MG63 (cell line): ENCODE results near the gene UBTD2. TPM values are rescaled to one million over a fixed set of nuclear protein-coding genes. Genes with fewer than 3 reads are reported as not detected.
"Not testable (repeated sequence)": the region's sequence is repeated elsewhere in the genome, so short reads cannot be mapped to it uniquely, and the experiment has no call there.

Experiments
- DNase-seq: peaks from one replicate; pipeline ENCODE4 v3.0.0-alpha.2; 2020
- H3K27me3 ChIP-seq: fragments of 250-450 bp; sonication (Bioruptor Pico); 2 replicates; pipeline ENCODE4 v1.5.1; 2020; ENCODE audit warnings: mild to moderate bottlenecking, moderate library complexity
- H3K36me3 ChIP-seq: fragments of 250-450 bp; sonication (Bioruptor Pico); 2 replicates; pipeline ENCODE4 v1.5.1; 2020; ENCODE audit warnings: mild to moderate bottlenecking, moderate library complexity
- H3K4me3 ChIP-seq: fragments of 250-450 bp; sonication (Bioruptor Pico); 2 replicates; pipeline ENCODE4 v1.5.1; 2020; ENCODE audit warnings: mild to moderate bottlenecking, moderate library complexity
- H3K9me3 ChIP-seq: fragments of 250-450 bp; sonication (Bioruptor Pico); 2 replicates; pipeline ENCODE4 v1.5.1; 2020; ENCODE audit warnings: mild to moderate bottlenecking, moderate library complexity
- total RNA-seq: library from RNA; depleted of rRNA; stranded (reverse); fragments of >200 nt; shearing (Covaris generic); gene quantifications from 2 replicates; pipeline ENCODE4 v1.2.3, GENCODE V29; 2014; ENCODE audit warnings: low replicate concordance; rRNA removed

The UBTD2 gene, protein sequence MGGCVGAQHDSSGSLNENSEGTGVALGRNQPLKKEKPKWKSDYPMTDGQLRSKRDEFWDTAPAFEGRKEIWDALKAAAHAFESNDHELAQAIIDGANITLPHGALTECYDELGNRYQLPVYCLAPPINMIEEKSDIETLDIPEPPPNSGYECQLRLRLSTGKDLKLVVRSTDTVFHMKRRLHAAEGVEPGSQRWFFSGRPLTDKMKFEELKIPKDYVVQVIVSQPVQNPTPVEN
- total RNA-seq = 28.8 and 43.0 TPM in 2 replicates

DNA sequence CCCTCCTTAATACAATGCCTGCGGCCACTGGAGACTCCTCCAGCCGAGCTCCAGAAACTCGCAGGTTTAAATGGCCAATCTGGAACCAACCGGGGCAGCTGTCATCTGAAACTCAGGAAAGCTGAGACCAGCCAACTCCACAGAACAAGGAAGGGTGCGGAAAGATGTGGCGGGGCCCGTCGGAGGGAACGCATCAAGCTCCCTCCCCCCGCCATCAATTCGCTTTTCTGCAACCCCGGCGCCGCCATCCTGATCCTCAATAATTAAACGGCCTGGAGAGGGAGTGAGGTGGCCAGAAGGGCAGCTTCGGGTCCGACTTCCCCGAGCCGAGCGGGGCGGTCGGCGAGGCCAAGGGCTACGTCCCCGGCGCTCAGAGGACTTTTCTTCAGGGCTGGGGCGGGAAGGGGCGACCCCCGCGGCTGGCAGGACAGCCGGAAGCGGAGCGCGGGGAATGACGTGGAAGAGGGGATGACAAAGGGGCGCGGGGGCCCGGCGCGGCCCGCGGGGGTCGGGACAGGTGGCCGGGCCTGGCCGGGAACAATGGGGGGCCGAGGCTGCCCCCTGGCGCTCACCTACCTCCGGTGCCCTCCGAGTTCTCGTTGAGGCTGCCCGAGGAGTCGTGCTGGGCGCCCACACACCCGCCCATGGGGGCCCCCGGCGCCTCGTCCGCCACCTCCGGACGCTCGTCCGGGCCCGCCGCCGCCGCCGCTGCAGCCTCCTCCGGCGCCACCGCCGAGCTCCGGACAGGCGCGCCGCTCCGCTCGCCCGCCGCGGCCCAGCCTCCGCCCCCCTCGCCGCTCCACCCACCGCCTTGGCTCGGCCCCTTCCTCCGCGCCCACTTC lies at the start of gene UBTD2:
Gene UBTD2, minus strand, starts transcription at position 745 of the 842 bp plus-strand sequence. Its CDS starts 99 bp downstream, at position 646.
- H3K36me3 ChIP-seq = no peaks in the 10 kb centered on the region; the same call in 1 of the 2 replicates
- H3K27me3 ChIP-seq = no peaks in the 10 kb centered on the region
- H3K4me3 ChIP-seq = peak within 1 kb of the TSS; percentile 79
- DNase-seq = peak; percentile 92
- H3K9me3 ChIP-seq = no peaks in the 10 kb centered on the region

DNA sequence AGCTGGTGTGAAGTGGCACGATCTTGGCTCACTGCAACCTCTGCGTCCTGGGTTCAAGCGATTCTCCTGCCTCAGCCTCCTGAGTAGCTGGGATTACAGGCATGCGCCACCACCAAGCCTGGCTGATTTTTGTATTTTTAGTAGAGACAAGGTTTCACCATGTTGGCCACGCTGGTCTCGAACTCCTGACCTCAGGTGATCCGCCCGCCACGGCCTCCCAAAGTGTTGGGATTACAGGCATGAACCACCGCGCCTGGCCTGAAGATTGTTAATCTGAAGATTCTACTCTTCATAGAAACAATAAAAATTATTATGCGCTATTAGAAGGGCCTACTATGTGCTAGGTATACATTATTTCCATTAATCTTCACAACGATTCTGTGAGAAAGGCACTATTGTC lies 43.3 kb upstream of the UBTD2 start:
- not testable (repeated sequence) for H3K27me3 ChIP-seq, DNase-seq, H3K36me3 ChIP-seq, H3K4me3 ChIP-seq, H3K9me3 ChIP-seq

DNA sequence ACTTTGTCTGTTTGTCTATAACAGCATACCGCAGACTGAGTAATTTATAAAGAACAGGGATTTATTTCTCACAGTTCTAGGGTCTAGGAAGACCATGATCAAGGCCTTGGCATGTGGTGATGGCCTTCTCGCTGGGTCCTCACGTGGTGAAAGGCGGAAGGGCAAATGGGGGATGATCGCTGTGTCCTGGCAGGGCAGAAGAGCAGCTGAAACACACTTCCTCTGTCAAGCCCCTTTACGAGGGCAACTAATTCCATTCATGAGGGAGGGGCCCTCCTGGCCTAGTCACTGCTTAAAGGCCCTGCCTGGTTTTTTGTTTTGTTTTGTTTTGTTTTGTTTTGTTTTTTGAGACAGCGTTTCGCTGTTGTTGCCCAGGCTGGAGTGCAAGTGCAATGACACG lies 41.9 kb upstream of the UBTD2 start:
- Histone ChIP-seq H3K4me3 (no peak overlapping the region), H3K9me3 (no peaks in the 10 kb centered on the region), H3K36me3 (no peaks in the 10 kb centered on the region), H3K27me3 (no peaks in the 10 kb centered on the region)
- DNase-seq = no peak

DNA sequence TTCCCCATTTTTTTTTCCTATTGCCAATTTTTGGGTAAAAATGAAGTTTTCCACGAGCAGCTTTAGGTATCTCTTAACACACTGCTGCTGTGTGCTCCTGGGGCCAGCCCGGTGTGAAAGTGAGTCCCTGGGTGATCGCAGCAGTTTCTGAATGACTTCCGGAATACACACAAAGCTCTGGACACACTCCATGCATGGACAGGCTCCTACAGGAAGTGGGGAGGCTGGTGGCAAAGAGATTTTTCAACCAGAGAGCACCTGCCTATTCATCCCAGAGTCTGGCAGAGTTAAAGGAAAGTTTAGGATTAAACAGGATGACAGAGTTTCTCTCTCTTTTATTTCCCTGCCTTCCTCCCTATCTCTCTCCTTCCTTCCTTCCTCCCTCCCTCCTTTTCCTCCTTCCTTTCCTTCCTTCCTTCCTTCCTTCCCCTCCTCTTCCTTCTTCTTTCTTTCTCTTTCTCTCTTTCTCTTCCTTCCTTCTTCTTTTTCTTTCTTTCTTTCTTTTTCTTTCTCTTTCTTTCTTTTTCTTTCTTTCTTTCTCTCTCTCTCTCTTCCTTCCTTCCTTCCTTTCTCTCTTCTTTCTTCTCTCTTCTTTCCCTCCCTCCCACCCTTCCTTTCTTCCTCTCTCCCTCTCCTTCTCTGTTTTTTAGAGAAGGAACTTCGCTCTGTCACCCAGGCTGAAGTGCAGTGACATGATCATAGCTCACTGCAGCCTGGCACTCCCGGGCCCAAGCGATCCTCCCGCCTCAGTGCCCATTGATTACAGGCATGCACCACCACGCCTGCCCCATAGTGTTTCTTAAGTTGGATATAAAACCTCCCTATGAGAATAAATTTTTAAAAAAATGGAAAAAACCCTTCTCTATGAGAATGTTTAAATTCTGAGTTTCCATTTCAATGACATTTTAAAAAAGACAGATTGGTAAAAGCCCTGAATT lies 38.7 kb upstream of the UBTD2 start:
- no peak for DNase-seq
- H3K4me3 ChIP-seq = no peak overlapping the region

DNA sequence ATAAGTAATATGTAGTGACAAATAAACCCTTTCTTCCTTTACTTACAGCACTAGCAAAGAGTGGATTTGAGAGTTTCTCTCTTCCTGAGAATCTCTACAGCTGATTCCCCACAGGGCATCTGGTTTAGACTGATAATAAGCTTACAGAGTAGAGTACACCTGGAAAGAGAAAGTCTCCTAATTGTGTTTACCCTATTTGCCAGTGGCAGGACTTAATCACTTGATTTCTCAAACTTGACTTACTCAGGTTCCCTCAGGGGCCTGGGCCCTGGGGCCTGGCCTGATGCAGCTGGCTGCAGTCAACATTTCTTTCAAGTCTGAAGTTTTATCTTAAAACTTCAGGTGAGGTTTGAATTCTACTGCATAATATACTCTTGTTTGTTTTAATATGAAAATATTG lies 38.0 kb upstream of the UBTD2 start:
- Histone ChIP-seq H3K27me3 (no peaks in the 10 kb centered on the region), H3K4me3 (no peak overlapping the region), H3K9me3 (no peaks in the 10 kb centered on the region), H3K36me3 (no peaks in the 10 kb centered on the region)
- DNase-seq = no peak

More for the DNA sequence above, 38.7 kb upstream of the UBTD2 start:
- Histone ChIP-seq H3K27me3 (no peaks in the 10 kb centered on the region), H3K36me3 (no peaks in the 10 kb centered on the region), H3K9me3 (no peaks in the 10 kb centered on the region)

DNA sequence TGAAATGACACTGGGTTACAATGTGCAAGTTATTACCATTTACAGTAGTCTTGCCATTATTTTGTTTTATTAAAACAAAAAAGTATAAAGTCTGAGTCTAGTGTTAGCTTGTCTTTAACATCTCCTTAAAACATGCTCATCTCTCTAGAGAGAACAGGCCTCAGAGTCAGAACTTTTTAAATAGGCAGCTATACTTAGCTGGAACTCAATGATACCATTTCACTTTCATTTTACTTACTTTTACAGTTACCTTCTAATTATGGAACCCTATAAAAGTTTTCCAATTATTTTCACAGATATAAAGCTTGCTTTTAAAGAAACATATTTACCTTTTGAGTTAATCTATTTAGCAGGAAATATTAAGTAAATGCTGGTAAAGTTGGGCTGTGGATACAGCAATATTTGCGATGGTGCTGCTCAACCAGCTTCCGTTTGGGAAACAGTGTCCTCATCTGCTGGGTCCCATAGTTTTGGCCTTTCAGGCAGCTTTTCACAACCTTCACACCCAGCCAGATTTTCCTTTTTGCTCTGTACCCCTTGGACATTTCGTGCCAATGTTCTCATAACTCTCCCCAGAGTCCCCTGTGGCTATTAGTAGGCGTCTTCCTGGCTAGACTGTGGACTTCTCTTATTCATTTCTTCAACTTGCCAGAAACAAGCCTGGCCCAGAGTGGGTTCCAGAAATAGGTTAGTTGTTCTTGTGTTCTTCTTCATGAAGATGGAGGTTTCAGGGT lies 36.3 kb upstream of the UBTD2 start:
- Histone ChIP-seq H3K36me3 (no peaks in the 10 kb centered on the region), H3K27me3 (no peaks in the 10 kb centered on the region), H3K4me3 (no peak overlapping the region), H3K9me3 (no peaks in the 10 kb centered on the region)
- DNase-seq = peak; percentile 64

DNA sequence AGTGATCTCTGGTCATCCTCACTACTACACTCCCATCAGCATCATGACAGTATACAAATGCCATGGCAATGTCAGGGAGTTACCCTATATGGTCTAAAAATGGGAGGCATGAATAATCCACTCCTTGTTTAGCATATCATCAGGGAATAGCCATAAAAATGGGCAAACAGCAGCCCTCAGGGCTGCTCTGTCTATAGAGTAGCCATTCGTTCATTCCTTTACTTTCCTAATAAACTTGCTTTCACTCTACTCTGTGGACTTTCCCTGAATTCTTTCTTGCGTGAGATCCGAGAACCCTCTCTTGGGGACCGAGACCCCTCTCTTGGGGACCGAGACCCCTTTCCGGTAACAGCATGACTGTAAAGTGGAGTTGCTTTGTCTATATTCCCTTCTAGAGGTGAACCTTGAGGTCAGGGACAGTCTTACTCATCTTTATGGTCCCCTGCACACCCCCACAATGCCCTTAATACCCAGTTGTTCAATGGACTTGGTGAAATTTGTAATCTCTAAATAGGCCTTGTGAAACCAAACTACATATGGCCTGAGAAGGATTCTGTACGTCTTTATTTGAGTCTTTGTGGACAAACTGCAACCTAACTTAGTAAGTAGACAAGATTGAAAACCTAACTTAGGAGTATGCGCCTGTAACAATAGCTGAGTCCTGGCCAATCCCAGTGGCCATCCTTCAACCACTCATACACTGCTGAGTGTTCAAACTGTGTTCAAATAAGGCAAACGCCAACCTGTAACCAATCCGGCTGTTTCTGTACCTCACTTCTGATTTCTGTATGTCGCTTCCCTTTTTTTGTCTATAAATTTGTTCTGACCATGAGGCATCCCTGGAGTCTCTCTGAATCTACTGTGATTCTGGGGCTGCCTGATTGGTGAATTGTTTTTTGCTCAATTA lies 32.3 kb upstream of the UBTD2 start:
- H3K4me3 ChIP-seq = no peak overlapping the region
- H3K9me3 ChIP-seq = no peaks in the 10 kb centered on the region
- H3K27me3 ChIP-seq = no peaks in the 10 kb centered on the region
- DNase-seq = no peak
- no peaks in the 10 kb centered on the region for H3K36me3 ChIP-seq

DNA sequence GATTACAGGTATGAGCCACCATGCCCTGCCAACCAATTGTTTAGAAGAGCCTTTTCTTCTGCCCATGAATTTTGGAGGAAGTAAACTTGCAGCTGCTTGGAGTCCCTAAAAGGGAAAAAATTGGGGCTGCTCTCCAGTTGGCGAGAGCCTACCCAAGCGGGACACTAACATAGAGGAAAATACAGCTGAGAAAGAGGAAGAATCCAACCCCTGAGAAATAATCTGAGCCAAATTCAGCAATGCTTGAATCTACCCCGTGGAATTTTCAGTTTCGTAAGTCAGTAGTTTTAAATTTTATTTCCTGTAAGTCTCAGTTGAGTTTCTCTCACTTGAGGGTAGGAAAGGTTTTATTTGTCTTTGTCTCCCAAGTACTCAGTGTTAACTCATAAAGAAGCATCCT lies 30.4 kb upstream of the UBTD2 start:
- DNase-seq = no peak
- H3K9me3 ChIP-seq = no peaks in the 10 kb centered on the region
- H3K4me3 ChIP-seq = no peak overlapping the region
- peaks cover 2% of the 10 kb centered on the region; the same call in 1 of the 2 replicates for H3K27me3 ChIP-seq
- H3K36me3 ChIP-seq = no peaks in the 10 kb centered on the region

DNA sequence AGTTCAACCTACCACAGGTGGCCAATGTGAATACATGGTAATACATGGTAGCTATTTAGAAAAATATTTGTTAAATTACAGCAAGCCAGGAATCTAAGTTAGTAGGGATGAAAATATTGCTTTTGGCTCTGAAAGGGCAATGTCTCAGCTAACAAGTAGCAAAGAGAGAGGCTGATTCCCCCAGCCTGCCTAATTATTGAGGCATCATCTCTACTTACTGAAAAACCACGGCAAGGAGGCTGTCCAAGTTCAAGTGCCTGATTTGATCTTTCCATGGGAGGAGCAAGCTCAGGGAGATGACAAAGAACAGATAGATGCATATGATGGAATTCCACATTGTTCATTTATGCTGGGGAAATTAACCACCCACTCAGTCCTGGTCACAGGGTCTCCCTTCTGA lies 28.7 kb upstream of the UBTD2 start:
- Histone ChIP-seq H3K27me3 (peaks cover 2% of the 10 kb centered on the region; the same call in 1 of the 2 replicates), H3K36me3 (no peaks in the 10 kb centered on the region), H3K9me3 (no peaks in the 10 kb centered on the region), H3K4me3 (no peak overlapping the region)
- peak; percentile 44 for DNase-seq

DNA sequence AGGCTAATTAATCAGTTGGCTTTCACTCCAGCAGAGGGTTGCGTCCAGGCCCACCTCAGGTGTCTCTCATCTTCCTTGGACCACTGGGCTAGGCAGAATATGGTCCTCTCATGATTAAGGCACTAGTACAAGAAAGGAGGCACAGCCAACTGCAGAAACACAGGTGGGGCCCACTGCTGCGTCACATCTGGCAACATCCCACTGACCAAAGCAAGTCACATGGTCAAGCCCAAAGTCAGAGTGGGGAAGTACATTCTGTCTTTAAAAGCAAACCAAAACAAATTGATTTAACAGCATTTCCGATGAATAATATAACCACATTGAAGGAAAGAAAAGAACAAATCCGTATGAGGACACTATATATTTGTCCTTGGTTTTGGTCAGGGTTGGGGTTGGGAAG lies 28.0 kb upstream of the UBTD2 start:
- no peaks in the 10 kb centered on the region for H3K9me3 ChIP-seq
- H3K36me3 ChIP-seq = no peaks in the 10 kb centered on the region
- no peak for DNase-seq
- H3K4me3 ChIP-seq = no peak overlapping the region
- peaks cover 2% of the 10 kb centered on the region; the same call in 1 of the 2 replicates for H3K27me3 ChIP-seq

DNA sequence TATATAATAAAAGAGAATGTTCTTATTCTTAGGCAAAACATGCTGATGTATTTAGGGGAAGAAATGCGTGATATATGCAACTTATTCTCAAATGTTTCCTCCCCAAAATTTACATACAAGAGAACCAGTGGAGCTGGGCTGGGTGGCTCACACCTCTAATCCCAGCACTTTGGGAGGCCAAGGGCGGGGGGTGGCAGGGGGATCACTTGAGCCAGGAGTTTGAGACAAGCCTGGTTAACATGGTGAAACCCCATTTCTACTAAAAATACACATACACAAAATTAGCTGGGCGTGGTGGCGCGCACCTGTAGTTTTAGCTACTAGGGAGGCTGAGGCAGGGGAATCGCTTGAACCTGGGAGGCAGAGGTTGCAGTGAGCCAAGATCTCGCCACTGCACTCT lies 27.5 kb upstream of the UBTD2 start:
- DNase-seq = no peak
- H3K27me3 ChIP-seq = peaks cover 2% of the 10 kb centered on the region; the same call in 1 of the 2 replicates
- H3K9me3 ChIP-seq = no peaks in the 10 kb centered on the region
- H3K36me3 ChIP-seq = no peaks in the 10 kb centered on the region
- no peak overlapping the region for H3K4me3 ChIP-seq

DNA sequence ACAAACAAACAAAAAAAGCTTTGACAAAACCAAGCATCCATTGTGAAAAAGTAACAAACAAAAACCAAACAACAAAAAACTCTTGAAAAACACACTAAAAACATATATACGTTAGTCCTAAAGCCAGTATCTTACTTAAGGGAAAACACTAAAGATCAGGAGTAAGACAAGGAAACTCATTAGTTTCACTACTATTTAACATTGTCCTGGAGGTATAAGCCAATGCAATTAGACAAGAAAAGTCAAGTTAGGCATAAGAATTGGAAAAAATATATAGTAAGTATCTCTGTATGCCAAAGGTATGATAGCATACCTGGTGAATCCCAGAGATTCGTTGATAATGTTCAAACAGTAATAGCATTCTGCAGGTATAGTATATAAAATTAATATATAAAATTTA lies 21.8 kb upstream of the UBTD2 start:
- DNase-seq = no peak
- peaks cover 2% of the 10 kb centered on the region; the same call in 1 of the 2 replicates for H3K27me3 ChIP-seq
- no peaks in the 10 kb centered on the region for H3K36me3 ChIP-seq
- 0 out of 2 replicates have a peak, but pooled peaks cover 6% of the 10 kb centered on the region for H3K9me3 ChIP-seq
- H3K4me3 ChIP-seq = no peak overlapping the region

DNA sequence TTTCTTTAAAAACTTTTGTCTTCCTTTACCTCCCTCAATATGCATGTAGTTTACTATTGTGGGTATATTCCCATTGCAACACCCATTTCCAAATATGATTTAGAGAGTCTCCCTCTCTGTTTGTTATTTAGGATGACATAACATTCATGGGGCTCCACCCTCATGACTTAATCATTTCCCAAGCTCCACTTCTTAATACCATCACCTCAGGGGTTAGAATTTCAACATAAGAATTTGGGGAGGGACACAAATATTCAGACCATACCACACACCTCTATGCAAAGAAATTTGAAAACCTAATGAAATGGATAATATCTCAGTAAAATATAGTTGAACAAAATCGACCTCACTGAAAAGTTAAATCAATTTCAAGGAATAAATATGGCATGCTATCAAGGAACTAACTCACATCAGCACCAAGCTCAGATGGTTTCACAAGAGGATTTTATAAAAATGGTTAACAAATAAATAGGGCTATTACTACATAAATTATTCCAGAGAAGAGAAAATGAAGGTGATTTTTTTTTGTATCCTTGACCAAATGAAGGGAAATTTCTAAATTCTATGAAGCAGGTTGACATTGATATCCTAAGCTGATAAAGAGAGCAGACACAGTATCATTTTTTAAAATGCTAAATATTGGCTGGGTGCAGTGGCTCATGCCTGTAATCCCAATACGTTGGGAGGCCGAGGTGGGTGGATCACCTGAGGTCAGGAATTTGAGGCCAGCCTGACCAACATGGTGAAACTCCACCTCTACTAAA lies 20.2 kb upstream of the UBTD2 start:
- Histone ChIP-seq H3K27me3 (no peaks in the 10 kb centered on the region), H3K9me3 (0 out of 2 replicates have a peak, but pooled peaks cover 6% of the 10 kb centered on the region), H3K36me3 (no peaks in the 10 kb centered on the region), H3K4me3 (no peak overlapping the region)
- no peak for DNase-seq

DNA sequence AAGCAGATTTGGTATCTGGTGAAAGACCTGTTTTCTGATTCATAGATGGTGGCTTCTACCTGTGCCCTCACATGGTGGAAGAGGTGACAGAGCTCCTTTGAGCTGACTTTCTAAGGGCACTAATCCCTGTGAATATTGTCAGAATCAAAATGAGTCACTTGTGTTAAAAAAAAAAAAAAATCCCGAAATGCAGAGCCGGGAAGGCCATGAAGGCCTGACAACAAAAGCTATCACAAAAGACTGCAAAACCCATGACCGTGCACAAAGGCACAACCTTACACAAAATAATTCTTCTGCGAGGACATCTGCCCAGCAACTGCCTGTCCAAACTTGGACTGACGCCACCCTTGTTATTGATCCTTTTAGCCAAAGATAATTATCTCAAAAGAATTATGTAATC lies 19.6 kb upstream of the UBTD2 start:
- H3K9me3 ChIP-seq = 0 out of 2 replicates have a peak, but pooled peaks cover 6% of the 10 kb centered on the region
- H3K4me3 ChIP-seq = no peak overlapping the region
- no peaks in the 10 kb centered on the region for H3K36me3 ChIP-seq
- no peaks in the 10 kb centered on the region for H3K27me3 ChIP-seq
- DNase-seq = no peak
